H9 (cell line): Measurements from ENCODE around the gene SMIM14. TPM values are rescaled to one million over a fixed set of nuclear protein-coding genes. Genes with fewer than 3 reads are reported as not detected.

Experiments
- DNase-seq: peaks from one replicate; pipeline ENCODE4 v3.0.0-alpha.2; 2017
- H2AFZ ChIP-seq: one replicate; pipeline ENCODE4 v1.6.1; 2013; ENCODE audit warnings: mild to moderate bottlenecking, low read length, control low read depth, moderate library complexity
- H2AK5ac ChIP-seq: 2 replicates; pipeline ENCODE4 v1.6.1; 2013; ENCODE audit warnings: low read length, control low read depth, mixed read lengths; ENCODE audit not compliant: insufficient read length
- H2BK120ac ChIP-seq: one replicate; pipeline ENCODE4 v1.6.1; 2013; ENCODE audit warnings: low read depth, mild to moderate bottlenecking, low read length, control low read depth, inconsistent platforms; ENCODE audit not compliant: poor library complexity, severe bottlenecking
- H2BK12ac ChIP-seq: 2 replicates; pipeline ENCODE4 v1.6.1; 2013; ENCODE audit warnings: low read length, control low read depth, mixed read lengths, low read depth; ENCODE audit not compliant: insufficient read length
- H2BK15ac ChIP-seq: 2 replicates; pipeline ENCODE4 v1.6.1; 2013; ENCODE audit warnings: low read depth, low read length, control low read depth
- H2BK20ac ChIP-seq: one replicate; pipeline ENCODE4 v1.6.1; 2013; ENCODE audit warnings: low read depth, mild to moderate bottlenecking, low read length, control low read depth, inconsistent platforms; ENCODE audit not compliant: poor library complexity, severe bottlenecking
- H2BK5ac ChIP-seq: 2 replicates; pipeline ENCODE4 v1.6.1; 2013; ENCODE audit warnings: low read length, control low read depth, mixed read lengths; ENCODE audit not compliant: insufficient read length
- H3K14ac ChIP-seq: 2 replicates; pipeline ENCODE4 v1.6.1; 2013; ENCODE audit warnings: low read length, control low read depth; ENCODE audit not compliant: insufficient read depth
- H3K18ac ChIP-seq: 2 replicates; pipeline ENCODE4 v1.6.1; 2013; ENCODE audit warnings: low read depth, mild to moderate bottlenecking, mixed read lengths, low read length, control low read depth; ENCODE audit not compliant: insufficient read length
- H3K23ac ChIP-seq: 2 replicates; pipeline ENCODE4 v1.6.1; 2013; ENCODE audit warnings: low read length, control low read depth, mixed read lengths, low read depth; ENCODE audit not compliant: insufficient read length
- H3K23me2 ChIP-seq: 2 replicates; pipeline ENCODE4 v1.6.1; 2013; ENCODE audit warnings: low read depth, mild to moderate bottlenecking, mixed read lengths, low read length, control low read depth; ENCODE audit not compliant: insufficient read length, poor library complexity, severe bottlenecking
- H3K27ac ChIP-seq: 2 replicates; pipeline ENCODE4 v1.5.1; 2013; ENCODE audit warnings: low read length, control low read depth, mixed read lengths, low read depth; ENCODE audit not compliant: insufficient read length
- H3K27me3 ChIP-seq: 2 replicates; pipeline ENCODE4 v1.6.1; 2013; ENCODE audit warnings: low read length, control low read depth, inconsistent platforms; ENCODE audit not compliant: insufficient read depth
- H3K4ac ChIP-seq: 2 replicates; pipeline ENCODE4 v1.6.1; 2013; ENCODE audit warnings: low read depth, mild to moderate bottlenecking, control low read depth, inconsistent platforms, low read length, moderate library complexity
- H3K4me1 ChIP-seq: 2 replicates; pipeline ENCODE4 v1.6.1; 2013; ENCODE audit warnings: low read length, control low read depth, inconsistent platforms; ENCODE audit not compliant: insufficient read depth
- H3K4me2 ChIP-seq: 2 replicates; pipeline ENCODE4 v1.6.1; 2013; ENCODE audit warnings: low read length, control low read depth, mixed read lengths; ENCODE audit not compliant: insufficient read length, insufficient read depth
- H3K56ac ChIP-seq: 2 replicates; pipeline ENCODE4 v1.6.1; 2013; ENCODE audit warnings: low read depth, mild to moderate bottlenecking, mixed read lengths, low read length, control low read depth; ENCODE audit not compliant: insufficient read length
- H3K79me1 ChIP-seq: 2 replicates; pipeline ENCODE4 v1.6.1; 2013; ENCODE audit warnings: low read depth, mild to moderate bottlenecking, moderate library complexity, low read length, control low read depth, inconsistent platforms; ENCODE audit not compliant: insufficient read depth, poor library complexity, severe bottlenecking
- H3K79me2 ChIP-seq: 2 replicates; pipeline ENCODE4 v1.6.1; 2013; ENCODE audit warnings: low read length, control low read depth, inconsistent platforms; ENCODE audit not compliant: insufficient read depth
- H3K9ac ChIP-seq: 2 replicates; pipeline ENCODE4 v1.6.1; 2013; ENCODE audit warnings: low read length, control low read depth, mixed read lengths; ENCODE audit not compliant: insufficient read length; ENCODE audit errors: extremely low read depth
- H3K9me3 ChIP-seq: one replicate; pipeline ENCODE4 v1.6.1; 2013; ENCODE audit warnings: low read depth, low read length, inconsistent platforms; ENCODE audit not compliant: control insufficient read depth
- H3T11ph ChIP-seq: one replicate; pipeline ENCODE4 v1.6.1; 2013; ENCODE audit warnings: mild to moderate bottlenecking, low read length, control low read depth, inconsistent platforms
- H4K20me1 ChIP-seq: one replicate; pipeline ENCODE4 v1.6.1; 2013; ENCODE audit not compliant: control insufficient read depth, insufficient read length, insufficient read depth
- H4K5ac ChIP-seq: 2 replicates; pipeline ENCODE4 v1.6.1; 2013; ENCODE audit warnings: low read depth, mild to moderate bottlenecking, mixed read lengths, low read length, control low read depth; ENCODE audit not compliant: insufficient read length
- H4K8ac ChIP-seq: replicated peaks from 2 replicates; pipeline ENCODE4 v1.6.1; 2013; ENCODE audit warnings: low read length, control low read depth, mixed read lengths, low read depth; ENCODE audit not compliant: insufficient read length
- H4K91ac ChIP-seq: 2 replicates; pipeline ENCODE4 v1.6.1; 2013; ENCODE audit warnings: low read depth, mild to moderate bottlenecking, moderate library complexity, mixed read lengths, low read length, control low read depth; ENCODE audit not compliant: insufficient read length
- H3K27ac Mint-ChIP-seq, 3 experiments: 2 replicates in 2 of 3; 3 replicates in 1 of 3; pipeline ENCODE4 v1.8.0; 2020 to 2021; ENCODE audit warnings: mixed read lengths in 3 of 3, mild to moderate bottlenecking in 1 of 3, moderate library complexity in 1 of 3
- H3K27me3 Mint-ChIP-seq: 2 replicates; pipeline ENCODE4 v1.8.0; 2021; ENCODE audit warnings: low read depth, mild to moderate bottlenecking, moderate library complexity, mixed read lengths
- H3K36me3 Mint-ChIP-seq, 3 experiments: 2 replicates in 2 of 3; 3 replicates in 1 of 3; pipeline ENCODE4 v1.8.0; 2020 to 2021; ENCODE audit warnings: low read depth in 3 of 3, mixed read lengths in 3 of 3; ENCODE audit not compliant: insufficient read depth in 1 of 3
- H3K4me1 Mint-ChIP-seq, 2 experiments: 2 replicates each; pipeline ENCODE4 v1.8.0; 2020; ENCODE audit warnings: mixed read lengths in 2 of 2
- H3K4me3 Mint-ChIP-seq, 2 experiments: 2 replicates in 1 of 2; 3 replicates in 1 of 2; pipeline ENCODE4 v1.8.0; 2020 to 2021; ENCODE audit warnings: mild to moderate bottlenecking in 2 of 2, mixed read lengths in 2 of 2, moderate library complexity in 1 of 2
- H3K9me3 Mint-ChIP-seq, 2 experiments: 2 replicates in 1 of 2; 3 replicates in 1 of 2; pipeline ENCODE4 v1.8.0; 2020; ENCODE audit warnings: mild to moderate bottlenecking in 2 of 2, mixed read lengths in 2 of 2, moderate library complexity in 1 of 2
- WGBS: extraction: QIAGEN DNeasy Blood & Tissue Kit; methylation state at CpG from one replicate; pipeline ENCODE4 v1.1.7; 2013; ENCODE audit warnings: missing lambda C conversion rate, low lambda C conversion rate, mixed read lengths; ENCODE audit not compliant: insufficient read length; ENCODE audit errors: extremely low coverage; 5-methylcytosine and 5-hydroxymethylcytosine counted together
- total RNA-seq: library from RNA; stranded (reverse); gene quantifications from 2 replicates; pipeline ENCODE4 v1.2.1, GENCODE V29; 2021
- TF ChIP-seq, protein P1 (sequence below): fragments of 200-600 bp; sonication (generic); conservative IDR thresholded peaks from 3 replicates; pipeline ENCODE4 v1.8.0; 2021; ENCODE audit warnings: antibody characterized with exemption, mild to moderate bottlenecking

Gene SMIM14
- total RNA-seq, 1 experiment from 2014 or later, result 19.4 TPM

DNA sequence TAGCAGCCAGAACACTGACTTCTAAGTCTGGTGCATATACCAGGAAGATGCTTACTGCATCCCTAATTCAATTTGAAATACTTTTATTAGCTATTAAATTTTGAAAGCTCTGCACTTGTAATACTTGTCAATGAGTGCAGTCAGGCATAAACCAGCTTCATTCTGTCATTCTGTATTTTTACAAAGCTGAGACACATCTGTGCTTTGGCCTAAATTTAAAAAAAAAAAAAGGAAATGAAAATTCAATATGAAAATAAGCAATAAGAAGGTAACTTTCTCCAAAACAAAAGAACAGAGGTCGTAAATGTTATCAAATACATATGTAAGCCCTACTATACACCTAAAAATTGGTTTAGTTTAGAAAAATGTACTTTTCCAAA, 7.0 kb downstream of the SMIM14 start:
- Histone ChIP-seq H3K27ac (no peak overlapping the region), H3K27me3 (no peaks in the 10 kb centered on the region), H2BK12ac (no peak overlapping the region), H3K56ac (no peak overlapping the region), H4K5ac (no peak overlapping the region), H4K20me1 (no peaks in the 10 kb centered on the region), H2BK120ac (no peak overlapping the region), H3K4me2 (no peak overlapping the region), H3K18ac (no peak overlapping the region), H3K79me2 (no peaks in the 10 kb centered on the region), H4K8ac (no peak overlapping the region), H3K23ac (no peak overlapping the region), H2BK5ac (no peak overlapping the region), H3T11ph (no peak overlapping the region), H2BK20ac (no peak overlapping the region), H2AFZ (no peak overlapping the region), H3K23me2 (no peaks in the 10 kb centered on the region), H3K79me1 (peaks cover 5% of the 10 kb centered on the region), H3K9ac (no peak overlapping the region), H4K91ac (no peak overlapping the region), H2AK5ac (no peak overlapping the region), H3K4me1 (peaks cover 5% of the 10 kb centered on the region; the same call in 1 of the 2 replicates), H2BK15ac (no peak overlapping the region), H3K4ac (no peak overlapping the region), H3K9me3 (no peaks in the 10 kb centered on the region), H3K14ac (no peak overlapping the region)
- H3K4me3 Mint-ChIP-seq, result no peak overlapping the region
- TF ChIP-seq, protein P1, sequence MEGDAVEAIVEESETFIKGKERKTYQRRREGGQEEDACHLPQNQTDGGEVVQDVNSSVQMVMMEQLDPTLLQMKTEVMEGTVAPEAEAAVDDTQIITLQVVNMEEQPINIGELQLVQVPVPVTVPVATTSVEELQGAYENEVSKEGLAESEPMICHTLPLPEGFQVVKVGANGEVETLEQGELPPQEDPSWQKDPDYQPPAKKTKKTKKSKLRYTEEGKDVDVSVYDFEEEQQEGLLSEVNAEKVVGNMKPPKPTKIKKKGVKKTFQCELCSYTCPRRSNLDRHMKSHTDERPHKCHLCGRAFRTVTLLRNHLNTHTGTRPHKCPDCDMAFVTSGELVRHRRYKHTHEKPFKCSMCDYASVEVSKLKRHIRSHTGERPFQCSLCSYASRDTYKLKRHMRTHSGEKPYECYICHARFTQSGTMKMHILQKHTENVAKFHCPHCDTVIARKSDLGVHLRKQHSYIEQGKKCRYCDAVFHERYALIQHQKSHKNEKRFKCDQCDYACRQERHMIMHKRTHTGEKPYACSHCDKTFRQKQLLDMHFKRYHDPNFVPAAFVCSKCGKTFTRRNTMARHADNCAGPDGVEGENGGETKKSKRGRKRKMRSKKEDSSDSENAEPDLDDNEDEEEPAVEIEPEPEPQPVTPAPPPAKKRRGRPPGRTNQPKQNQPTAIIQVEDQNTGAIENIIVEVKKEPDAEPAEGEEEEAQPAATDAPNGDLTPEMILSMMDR, result no peak
- H3K4me1 Mint-ChIP-seq, result peaks cover 35 to 44% of the 10 kb centered on the region in 2 experiments
- peaks cover 0 to 5% (median 0%) of the 10 kb centered on the region in 3 experiments; a peak in 2 of 7 replicates for H3K36me3 Mint-ChIP-seq
- no peaks in the 10 kb centered on the region for H3K27me3 Mint-ChIP-seq
- H3K9me3 Mint-ChIP-seq, result no peaks in the 10 kb centered on the region
- no CpG with 5 or more reads among the region's 1 CpG for WGBS
- DNase-seq, result no peak
- H3K27ac Mint-ChIP-seq, result no peak overlapping the region
